ENCODE results near the gene GSG1L. TPM values are rescaled to one million over a fixed set of nuclear protein-coding genes. Genes with fewer than 3 reads are reported as not detected.
A peak's percentile ranks its signal among the peaks of the same experiment; 100 is the strongest.

Gene GSG1L
- total and polyA plus RNA-seq, 2 of the 13 experiments (the other 11 are each of a cell fraction or from before 2014, with no cell fraction given): not detected

- no peak overlapping the region for H3K4me3 ChIP-seq (replicated peaks in 1 of 3; ENCODE audit: insufficient read depth in 1 of 3, low read depth in 2 of 3, low read length in 3 of 3)
- no peaks in the 10 kb centered on the region for H3K79me2 ChIP-seq (ENCODE audit: insufficient read depth, low read length)
- no peaks in the 10 kb centered on the region for H3K27me3 ChIP-seq (ENCODE audit: control insufficient read depth in 1 of 2, insufficient read depth in 2 of 2, low read length in 2 of 2)
- CTCF ChIA-PET (ENCODE audit: low intra/inter-chr PET ratio, low total read pairs): no interaction called here
- peaks cover 0 to 7% of the 10 kb centered on the region in 2 experiments; a peak in 1 of 5 replicates for H3K36me3 ChIP-seq (replicated peaks in 1 of 2; ENCODE audit: control insufficient read depth in 1 of 2, insufficient read depth in 2 of 2, low read length in 2 of 2)
- no peak for TF ChIP-seq ZFP36L2 (CRISPR knock-in tag; IDR thresholded peaks at IDR 0.05)
- H3K4me1 ChIP-seq (ENCODE audit: insufficient read depth, low read length): no peaks in the 10 kb centered on the region
- in situ Hi-C loops (cut with HindIII; ENCODE audit: extremely low pct_ligation_motif_present, low pct_unique_long_range_greater_than_20kb): no loop called here
- no peak for FAIRE-seq
- no TSS peak for BruUV-seq (replicated peaks)
- POLR2A ChIA-PET: no interaction called here
- no peak overlapping the region for H3K4me2 ChIP-seq (ENCODE audit: low read depth, low read length)
- no peak overlapping the region for H2AFZ ChIP-seq (ENCODE audit: low read length)
- 92% methylated on average over 3 of the region's 3 CpGs for WGBS (ENCODE audit: low lambda C conversion rate)
- H3K9me3 ChIP-seq (ENCODE audit: low read length): no peaks in the 10 kb centered on the region
- no peaks in the 10 kb centered on the region for H4K20me1 ChIP-seq (ENCODE audit: insufficient read depth, low read length)
- H3K9ac ChIP-seq (ENCODE audit: insufficient read depth, low read depth, low read length): no peak overlapping the region
- peak; percentile 10 for DNase-seq (ENCODE audit: low spot score)
- no peak overlapping the region for H3K27ac ChIP-seq (ENCODE audit: extremely low read length, insufficient read depth, low read length)
- intact Hi-C loops (cut with micrococcal nuclease; ENCODE audit: unreplicated experiment): no loop called here
- no peak for ATAC-seq
Measured at GRCh38 chr16:27745348-27745747, 318.2 kb downstream of the GSG1L start.

GRCh38 chr16:27743963-27744362, 319.6 kb downstream of the GSG1L start:
- DNase-seq (ENCODE audit: low spot score) (no peak), ATAC-seq (no peak), FAIRE-seq (no peak)
- CTCF ChIA-PET (ENCODE audit: low intra/inter-chr PET ratio, low total read pairs): no interaction called here
- no peaks in the 10 kb centered on the region for H4K20me1 ChIP-seq (ENCODE audit: insufficient read depth, low read length)
- BruUV-seq (replicated peaks): no TSS peak
- H3K27me3 ChIP-seq (ENCODE audit: control insufficient read depth in 1 of 2, insufficient read depth in 2 of 2, low read length in 2 of 2): no peaks in the 10 kb centered on the region
- H3K4me1 ChIP-seq (ENCODE audit: insufficient read depth, low read length): no peaks in the 10 kb centered on the region
- H3K4me3 ChIP-seq (replicated peaks in 1 of 3; ENCODE audit: insufficient read depth in 1 of 3, low read depth in 2 of 3, low read length in 3 of 3): no peak overlapping the region
- H3K27ac ChIP-seq (ENCODE audit: extremely low read length, insufficient read depth, low read length): no peak overlapping the region
- intact Hi-C loops (cut with micrococcal nuclease; ENCODE audit: unreplicated experiment): no loop called here
- POLR2A ChIA-PET: no interaction called here
- no peak overlapping the region for H3K4me2 ChIP-seq (ENCODE audit: low read depth, low read length)
- in situ Hi-C loops (cut with HindIII; ENCODE audit: extremely low pct_ligation_motif_present, low pct_unique_long_range_greater_than_20kb): no loop called here
- 0 out of 5 replicates have a peak, but pooled peaks cover 0 to 8% of the 10 kb centered on the region in 2 experiments for H3K36me3 ChIP-seq (replicated peaks in 1 of 2; ENCODE audit: control insufficient read depth in 1 of 2, insufficient read depth in 2 of 2, low read length in 2 of 2)
- no peaks in the 10 kb centered on the region for H3K9me3 ChIP-seq (ENCODE audit: low read length)
- H2AFZ ChIP-seq (ENCODE audit: low read length): no peak overlapping the region
- no peaks in the 10 kb centered on the region for H3K79me2 ChIP-seq (ENCODE audit: insufficient read depth, low read length)
- H3K9ac ChIP-seq (ENCODE audit: insufficient read depth, low read depth, low read length): no peak overlapping the region
- WGBS (ENCODE audit: low lambda C conversion rate): 84% methylated on average over 5 of the region's 5 CpGs
- TF ChIP-seq ZFYVE20 (CRISPR knock-in tag; IDR thresholded peaks at IDR 0.05; ENCODE audit: borderline replicate concordance, low read depth) (no peak), ZNF577 (CRISPR knock-in tag; IDR thresholded peaks at IDR 0.05; ENCODE audit: borderline replicate concordance, low read depth) (no peak), KDM4B (CRISPR knock-in tag; IDR thresholded peaks at IDR 0.05) (no peak), ZNF317 (CRISPR knock-in tag; IDR thresholded peaks at IDR 0.05) (no peak), ZNF816 (CRISPR knock-in tag; IDR thresholded peaks at IDR 0.05; ENCODE audit: borderline replicate concordance) (no peak), RORA (CRISPR knock-in tag; IDR thresholded peaks at IDR 0.05) (no peak), ZNF430 (CRISPR knock-in tag; IDR thresholded peaks at IDR 0.05) (no peak)
- TF ChIP-seq, protein P1, sequence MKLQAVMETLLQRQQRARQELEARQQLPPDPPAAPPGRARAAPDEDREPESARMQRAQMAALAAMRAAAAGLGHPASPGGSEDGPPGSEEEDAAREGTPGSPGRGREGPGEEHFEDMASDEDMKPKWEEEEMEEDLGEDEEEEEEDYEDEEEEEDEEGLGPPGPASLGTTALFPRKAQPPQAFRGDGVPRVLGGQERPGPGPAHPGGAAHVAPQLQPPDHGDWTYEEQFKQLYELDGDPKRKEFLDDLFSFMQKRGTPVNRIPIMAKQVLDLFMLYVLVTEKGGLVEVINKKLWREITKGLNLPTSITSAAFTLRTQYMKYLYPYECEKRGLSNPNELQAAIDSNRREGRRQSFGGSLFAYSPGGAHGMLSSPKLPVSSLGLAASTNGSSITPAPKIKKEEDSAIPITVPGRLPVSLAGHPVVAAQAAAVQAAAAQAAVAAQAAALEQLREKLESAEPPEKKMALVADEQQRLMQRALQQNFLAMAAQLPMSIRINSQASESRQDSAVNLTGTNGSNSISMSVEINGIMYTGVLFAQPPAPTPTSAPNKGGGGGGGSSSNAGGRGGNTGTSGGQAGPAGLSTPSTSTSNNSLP (IDR thresholded peaks at IDR 0.05; ENCODE audit: low read depth, low read length): no peak
- TF ChIP-seq, protein P2, sequence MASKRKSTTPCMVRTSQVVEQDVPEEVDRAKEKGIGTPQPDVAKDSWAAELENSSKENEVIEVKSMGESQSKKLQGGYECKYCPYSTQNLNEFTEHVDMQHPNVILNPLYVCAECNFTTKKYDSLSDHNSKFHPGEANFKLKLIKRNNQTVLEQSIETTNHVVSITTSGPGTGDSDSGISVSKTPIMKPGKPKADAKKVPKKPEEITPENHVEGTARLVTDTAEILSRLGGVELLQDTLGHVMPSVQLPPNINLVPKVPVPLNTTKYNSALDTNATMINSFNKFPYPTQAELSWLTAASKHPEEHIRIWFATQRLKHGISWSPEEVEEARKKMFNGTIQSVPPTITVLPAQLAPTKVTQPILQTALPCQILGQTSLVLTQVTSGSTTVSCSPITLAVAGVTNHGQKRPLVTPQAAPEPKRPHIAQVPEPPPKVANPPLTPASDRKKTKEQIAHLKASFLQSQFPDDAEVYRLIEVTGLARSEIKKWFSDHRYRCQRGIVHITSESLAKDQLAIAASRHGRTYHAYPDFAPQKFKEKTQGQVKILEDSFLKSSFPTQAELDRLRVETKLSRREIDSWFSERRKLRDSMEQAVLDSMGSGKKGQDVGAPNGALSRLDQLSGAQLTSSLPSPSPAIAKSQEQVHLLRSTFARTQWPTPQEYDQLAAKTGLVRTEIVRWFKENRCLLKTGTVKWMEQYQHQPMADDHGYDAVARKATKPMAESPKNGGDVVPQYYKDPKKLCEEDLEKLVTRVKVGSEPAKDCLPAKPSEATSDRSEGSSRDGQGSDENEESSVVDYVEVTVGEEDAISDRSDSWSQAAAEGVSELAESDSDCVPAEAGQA (IDR thresholded peaks at IDR 0.05; ENCODE audit: low read depth): no peak
- TF ChIP-seq, protein P2 (CRISPR knock-in tag; IDR thresholded peaks at IDR 0.05; ENCODE audit: borderline replicate concordance): no peak
- TF ChIP-seq, protein P3, sequence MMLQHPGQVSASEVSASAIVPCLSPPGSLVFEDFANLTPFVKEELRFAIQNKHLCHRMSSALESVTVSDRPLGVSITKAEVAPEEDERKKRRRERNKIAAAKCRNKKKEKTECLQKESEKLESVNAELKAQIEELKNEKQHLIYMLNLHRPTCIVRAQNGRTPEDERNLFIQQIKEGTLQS (CRISPR knock-in tag; IDR thresholded peaks at IDR 0.05): no peak

Data from HepG2 (cell line).